ES-I3 (cell line): ENCODE data around the gene ABCB6.

Experiments used
- H3K36me3 ChIP-seq: 2 replicates; pipeline ENCODE4 v1.6.1; 2013; ENCODE audit warnings: mild to moderate bottlenecking, low read length, control low read depth, moderate library complexity; ENCODE audit not compliant: insufficient read depth
- H3K4me1 ChIP-seq: 2 replicates; pipeline ENCODE4 v1.6.1; 2013; ENCODE audit warnings: mild to moderate bottlenecking, control low read depth, low read length; ENCODE audit not compliant: insufficient read depth
- H3K9ac ChIP-seq: 2 replicates; pipeline ENCODE4 v1.6.1; 2013; ENCODE audit warnings: low read depth, mild to moderate bottlenecking, low read length, moderate library complexity
- H3K9me3 ChIP-seq: 2 replicates; pipeline ENCODE4 v1.6.1; 2013; ENCODE audit warnings: mild to moderate bottlenecking, low read length, moderate library complexity; ENCODE audit not compliant: control insufficient read depth, insufficient read depth

The ABCB6 gene

DNA sequence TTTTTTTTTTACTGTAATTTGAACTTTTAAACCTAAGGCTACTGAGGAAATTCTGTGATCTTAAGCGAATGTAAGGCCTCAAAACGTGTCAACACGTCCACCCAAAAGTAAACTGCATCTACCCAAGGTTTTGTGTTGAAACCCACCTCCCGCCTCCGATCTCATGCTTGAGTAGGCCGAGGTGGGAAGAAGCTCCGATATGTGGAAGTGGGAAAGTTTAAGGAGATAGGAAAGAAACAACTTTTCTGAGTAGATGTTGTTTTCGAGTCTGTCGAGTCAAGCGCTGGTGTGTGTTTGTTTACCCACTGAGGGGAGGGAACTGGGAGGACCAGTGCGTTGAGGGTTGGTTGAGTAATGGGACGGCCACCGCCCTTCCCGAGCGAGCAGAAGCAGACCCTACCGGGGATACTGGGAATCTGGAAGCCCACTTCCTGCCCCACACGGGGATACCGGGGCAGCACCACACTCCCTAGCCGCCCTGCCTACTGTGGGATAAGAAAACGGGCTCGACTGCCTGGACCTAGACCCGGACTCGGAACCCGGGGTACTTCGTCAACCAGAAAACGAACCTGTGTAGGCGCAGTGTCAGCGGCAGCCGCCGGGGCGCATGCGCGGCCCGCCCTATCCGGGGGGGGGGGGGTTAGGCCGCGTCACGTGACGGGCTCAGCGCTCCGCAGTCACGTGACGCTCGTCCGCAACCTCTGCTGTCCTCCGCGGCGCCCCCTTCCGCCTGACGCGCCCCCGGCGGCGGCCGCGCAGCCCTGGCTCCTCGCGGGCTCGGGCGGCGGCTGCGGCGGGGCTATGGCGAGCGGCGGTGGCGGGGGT, 41.0 kb downstream of the ABCB6 start, which contains the start of gene RETREG2:
Gene RETREG2 (plus strand): TSS at position 724 of the 825 bp plus-strand sequence. CDS start 78 bp downstream, at position 802.
- no peaks in the 10 kb centered on the region for H3K36me3 ChIP-seq
- H3K4me1 ChIP-seq = peaks cover 5% of the 10 kb centered on the region; the same call in 1 of the 2 replicates
- no peaks in the 10 kb centered on the region for H3K9me3 ChIP-seq
- peak within 1 kb of the TSS; percentile 94 for H3K9ac ChIP-seq

DNA sequence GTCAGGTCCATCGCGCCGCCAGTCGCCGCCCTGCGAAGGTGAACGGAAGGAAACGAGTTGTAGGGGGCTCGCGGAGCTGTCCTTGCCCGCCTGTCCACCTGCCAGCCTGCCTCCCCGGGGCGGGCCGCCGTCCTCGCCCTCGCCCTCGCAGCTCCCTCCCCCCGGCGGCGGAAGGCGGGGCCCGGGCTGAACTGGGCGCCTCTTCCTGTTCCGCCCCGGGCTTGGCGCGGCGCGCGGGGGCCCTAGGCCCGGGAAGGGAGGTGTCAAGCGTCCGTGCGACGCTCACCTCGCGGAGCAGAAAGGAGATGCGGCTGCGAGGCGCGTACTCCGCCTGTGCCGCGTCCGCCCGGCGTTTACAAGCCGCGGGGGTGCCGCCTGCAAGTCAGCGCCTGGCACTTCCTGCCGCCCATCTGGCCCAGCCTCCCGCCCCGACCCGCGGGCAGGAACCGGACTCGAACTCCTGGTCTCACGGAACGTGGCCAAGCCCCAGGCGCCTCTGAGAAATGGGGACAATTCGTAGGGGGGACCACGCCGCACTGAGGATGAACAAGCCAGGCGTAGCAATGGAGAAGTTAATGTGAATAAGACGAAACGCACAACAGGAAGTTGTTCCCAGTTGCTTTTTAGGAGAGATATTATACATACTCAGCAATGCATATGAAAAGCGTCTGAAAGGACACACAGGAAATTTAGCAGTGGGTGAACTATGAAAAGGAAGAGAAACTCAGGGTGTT, 41.8 kb downstream of the ABCB6 start, which contains the start of gene CNPPD1:
Gene CNPPD1 (minus strand): TSS at position 108 of the 734 bp plus-strand sequence. CDS start 97 bp downstream, at position 11.
- peaks cover 5% of the 10 kb centered on the region; the same call in 1 of the 2 replicates for H3K4me1 ChIP-seq
- H3K9me3 ChIP-seq = no peaks in the 10 kb centered on the region
- H3K9ac ChIP-seq = peak within 1 kb of the TSS; percentile 94
- H3K36me3 ChIP-seq = no peaks in the 10 kb centered on the region

DNA sequence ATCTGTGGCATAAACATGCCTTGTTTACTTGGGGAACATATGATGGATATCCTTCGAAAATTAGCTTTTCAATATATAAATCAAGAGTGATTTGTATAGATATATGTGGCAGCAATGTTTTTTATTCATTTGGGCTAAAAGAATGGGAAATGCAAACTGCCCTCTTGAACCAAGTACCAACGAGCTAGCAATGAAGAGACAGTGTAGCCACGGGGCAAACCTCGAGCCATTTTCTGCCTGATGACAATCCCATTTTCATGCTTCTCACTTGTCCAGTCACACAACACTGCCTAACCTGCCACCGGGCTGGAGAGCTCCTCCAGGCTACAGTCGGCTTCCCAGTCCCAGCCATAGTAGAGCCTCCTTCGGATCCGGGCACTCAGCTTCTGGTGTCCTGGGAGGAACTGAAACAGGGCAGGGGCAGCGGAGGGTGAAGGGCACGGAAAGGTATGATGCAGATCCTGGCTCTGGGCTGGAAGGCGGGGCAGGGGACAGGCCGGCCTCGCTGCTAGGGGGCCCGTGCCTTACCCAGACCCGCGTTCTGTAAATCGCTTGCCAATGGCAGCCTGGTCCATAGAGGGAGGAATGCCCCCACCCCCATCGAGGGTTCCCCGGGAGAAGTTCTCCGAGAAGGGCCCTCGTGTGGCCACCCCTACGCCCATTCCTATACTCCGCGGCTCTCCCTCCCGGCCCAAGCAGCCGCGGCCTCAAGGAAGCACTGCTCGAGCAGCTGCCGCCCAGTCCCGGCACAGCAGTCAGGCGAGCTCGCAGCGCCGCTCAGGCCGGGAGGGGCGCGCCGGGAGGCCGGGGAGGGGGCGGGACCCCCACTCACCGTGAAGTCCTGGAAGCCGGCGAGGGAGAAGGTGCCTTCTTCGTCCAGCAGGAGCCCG, 42.6 kb downstream of the ABCB6 start:
- Histone ChIP-seq H3K9me3 (no peaks in the 10 kb centered on the region), H3K4me1 (peaks cover 10% of the 10 kb centered on the region; the same call in 1 of the 2 replicates), H3K36me3 (no peaks in the 10 kb centered on the region), H3K9ac (peak overlapping the region; percentile 94)

DNA sequence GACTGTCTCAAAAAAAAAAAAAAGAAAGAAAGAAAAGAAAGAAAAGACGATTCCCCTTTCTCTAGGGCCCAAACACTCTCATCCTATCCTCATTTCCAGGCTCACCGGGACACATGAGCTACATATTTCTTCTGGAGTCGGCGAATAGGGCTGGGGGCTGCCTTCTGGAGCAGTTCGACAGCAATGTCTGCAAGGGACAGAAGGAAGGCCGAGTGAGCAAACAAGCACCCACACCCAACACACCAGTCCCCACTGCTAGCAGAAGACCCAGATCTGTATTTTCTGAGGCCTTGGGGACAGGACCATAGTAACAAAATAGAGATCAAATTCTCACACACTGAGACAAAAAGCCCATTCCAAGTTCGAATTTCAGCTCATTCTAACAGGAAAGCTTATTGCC, 43.3 kb downstream of the ABCB6 start:
- Histone ChIP-seq H3K4me1 (peaks cover 10% of the 10 kb centered on the region; the same call in 1 of the 2 replicates), H3K36me3 (no peaks in the 10 kb centered on the region), H3K9me3 (no peaks in the 10 kb centered on the region), H3K9ac (0 out of 2 replicates have a peak overlapping the region, but pooled peaks have one; percentile 94)

DNA sequence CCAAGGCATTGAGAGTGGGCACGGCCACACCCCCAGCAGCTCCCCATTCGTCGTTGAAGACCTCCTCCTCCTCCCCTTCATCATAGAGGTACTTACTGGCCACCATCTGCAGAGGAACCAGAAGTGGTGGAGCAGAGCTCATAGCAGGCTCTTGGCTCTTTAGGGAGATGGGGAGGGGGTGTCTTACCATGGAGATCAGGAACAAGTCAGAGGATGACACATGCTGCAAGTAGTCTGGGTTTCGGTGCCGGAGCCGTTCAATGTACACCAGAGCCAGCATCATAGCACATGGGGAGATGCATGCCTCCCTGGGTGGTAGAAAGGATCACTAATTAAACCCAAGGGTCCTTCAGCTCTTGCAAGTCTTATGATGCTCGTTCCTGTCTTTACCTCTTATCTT, 44.0 kb downstream of the ABCB6 start:
- Histone ChIP-seq H3K36me3 (no peaks in the 10 kb centered on the region), H3K9me3 (no peaks in the 10 kb centered on the region), H3K4me1 (peaks cover 10% of the 10 kb centered on the region; the same call in 1 of the 2 replicates), H3K9ac (no peak overlapping the region)

DNA sequence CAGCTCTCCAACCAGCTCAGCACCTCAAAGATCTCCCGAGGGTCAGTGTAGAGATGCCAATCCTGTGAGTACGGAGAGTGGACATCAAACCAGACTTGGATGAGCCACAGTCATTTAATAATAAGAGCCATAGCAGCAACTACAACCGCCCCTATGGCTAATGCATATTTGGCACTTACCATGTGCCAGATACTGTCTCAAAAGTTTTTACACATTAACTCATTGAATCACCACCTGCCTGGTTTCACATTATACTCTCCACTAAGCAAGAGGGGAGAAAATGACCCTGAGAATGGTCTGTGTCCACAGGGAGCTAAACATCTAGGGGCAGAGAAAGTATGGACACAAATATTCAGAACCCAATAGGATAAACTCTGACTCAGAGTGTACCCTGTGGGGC, 44.6 kb downstream of the ABCB6 start:
- no peaks in the 10 kb centered on the region for H3K36me3 ChIP-seq
- H3K4me1 ChIP-seq = peaks cover 10% of the 10 kb centered on the region; the same call in 1 of the 2 replicates
- H3K9ac ChIP-seq = no peak overlapping the region
- H3K9me3 ChIP-seq = no peaks in the 10 kb centered on the region

DNA sequence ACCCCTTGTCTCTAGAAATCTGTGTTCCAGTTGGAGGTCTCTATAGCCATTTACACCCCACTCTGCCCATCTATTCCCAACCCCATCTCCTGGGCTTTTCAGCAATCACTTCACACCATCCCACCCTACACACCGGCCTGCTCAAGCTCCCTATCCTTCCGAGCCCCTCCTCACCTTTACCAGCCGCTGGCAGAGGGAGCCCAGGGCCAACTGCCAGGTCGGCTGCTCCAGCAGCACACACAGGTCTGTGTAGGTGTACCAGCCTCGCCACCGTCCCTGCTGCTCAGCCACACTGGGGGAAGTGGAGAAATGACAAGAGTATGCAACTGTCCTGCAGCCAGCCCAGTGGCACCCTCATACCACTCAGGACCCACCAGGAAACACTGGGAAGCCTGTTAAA, 45.6 kb downstream of the ABCB6 start:
- Histone ChIP-seq H3K4me1 (peaks cover 10% of the 10 kb centered on the region; the same call in 1 of the 2 replicates), H3K9ac (no peak overlapping the region), H3K36me3 (no peaks in the 10 kb centered on the region), H3K9me3 (no peaks in the 10 kb centered on the region)

DNA sequence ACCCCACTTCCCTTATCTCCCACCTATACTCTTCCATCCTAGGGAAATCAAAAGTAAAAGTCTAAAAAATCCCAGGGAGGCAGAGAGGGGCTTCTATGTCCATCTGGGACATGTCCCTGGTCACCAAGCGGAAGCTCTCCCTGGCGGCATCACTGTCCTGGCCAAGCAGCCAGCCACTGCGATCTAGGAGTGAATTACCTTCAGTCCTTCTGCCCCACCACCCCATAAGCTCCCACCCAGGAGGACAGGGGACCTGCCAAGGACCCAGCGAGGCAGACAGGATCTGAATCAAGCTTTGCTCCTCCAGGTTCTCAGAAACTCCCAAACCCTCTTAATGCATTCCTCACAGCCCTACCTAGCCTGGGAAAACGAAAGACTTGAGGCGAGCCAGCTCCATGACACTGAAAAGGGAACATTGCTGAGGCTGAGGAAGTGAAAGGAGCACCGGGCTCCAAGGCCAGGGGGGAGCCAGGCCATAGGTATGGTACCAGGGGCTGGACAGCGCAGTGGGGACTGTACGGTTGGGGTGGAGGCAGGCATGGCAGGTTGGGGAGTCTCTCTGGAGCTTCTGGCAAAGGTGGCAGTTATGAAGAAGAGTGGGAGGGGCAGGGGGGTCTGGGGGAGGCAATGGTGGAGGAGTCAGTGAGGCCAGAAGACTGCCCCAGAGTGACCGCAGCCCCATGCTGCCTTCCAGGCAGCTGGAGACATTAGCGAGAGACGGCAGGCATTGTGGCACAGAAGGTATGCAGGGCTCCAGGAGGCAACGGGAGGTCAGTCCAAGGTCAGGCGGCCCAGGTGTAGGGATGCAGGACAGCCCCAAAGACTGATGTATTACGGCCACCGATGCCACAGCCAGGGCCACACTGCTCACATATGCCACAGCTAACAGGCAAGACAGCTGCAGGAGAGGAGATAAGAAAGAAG, 46.3 kb downstream of the ABCB6 start:
- Histone ChIP-seq H3K9me3 (no peaks in the 10 kb centered on the region), H3K9ac (no peak overlapping the region), H3K4me1 (peaks cover 10% of the 10 kb centered on the region; the same call in 1 of the 2 replicates), H3K36me3 (no peaks in the 10 kb centered on the region)

DNA sequence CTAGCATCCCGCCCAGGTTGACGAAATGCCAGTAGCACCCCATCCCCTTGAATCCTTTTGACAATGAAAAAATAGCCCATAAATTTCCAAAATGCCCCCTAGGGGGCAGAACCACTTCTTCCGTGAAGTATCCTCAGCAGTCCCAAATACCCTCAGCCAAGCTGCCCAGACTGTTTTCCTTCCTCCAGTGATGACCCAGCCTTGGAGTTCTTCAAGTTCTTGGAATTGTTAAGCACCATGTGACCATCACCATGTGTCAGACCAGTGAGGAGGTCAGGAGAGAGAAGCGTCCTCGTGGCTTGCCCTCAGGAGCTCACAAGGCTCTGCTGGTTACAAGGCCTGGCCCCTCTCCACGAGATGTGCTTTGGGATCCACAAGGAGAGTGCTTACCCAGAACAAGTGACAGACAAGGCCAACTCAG, 47.5 kb downstream of the ABCB6 start:
- no peak overlapping the region for H3K9ac ChIP-seq
- H3K4me1 ChIP-seq = peaks cover 10% of the 10 kb centered on the region; the same call in 1 of the 2 replicates
- no peaks in the 10 kb centered on the region for H3K36me3 ChIP-seq
- no peaks in the 10 kb centered on the region for H3K9me3 ChIP-seq

DNA sequence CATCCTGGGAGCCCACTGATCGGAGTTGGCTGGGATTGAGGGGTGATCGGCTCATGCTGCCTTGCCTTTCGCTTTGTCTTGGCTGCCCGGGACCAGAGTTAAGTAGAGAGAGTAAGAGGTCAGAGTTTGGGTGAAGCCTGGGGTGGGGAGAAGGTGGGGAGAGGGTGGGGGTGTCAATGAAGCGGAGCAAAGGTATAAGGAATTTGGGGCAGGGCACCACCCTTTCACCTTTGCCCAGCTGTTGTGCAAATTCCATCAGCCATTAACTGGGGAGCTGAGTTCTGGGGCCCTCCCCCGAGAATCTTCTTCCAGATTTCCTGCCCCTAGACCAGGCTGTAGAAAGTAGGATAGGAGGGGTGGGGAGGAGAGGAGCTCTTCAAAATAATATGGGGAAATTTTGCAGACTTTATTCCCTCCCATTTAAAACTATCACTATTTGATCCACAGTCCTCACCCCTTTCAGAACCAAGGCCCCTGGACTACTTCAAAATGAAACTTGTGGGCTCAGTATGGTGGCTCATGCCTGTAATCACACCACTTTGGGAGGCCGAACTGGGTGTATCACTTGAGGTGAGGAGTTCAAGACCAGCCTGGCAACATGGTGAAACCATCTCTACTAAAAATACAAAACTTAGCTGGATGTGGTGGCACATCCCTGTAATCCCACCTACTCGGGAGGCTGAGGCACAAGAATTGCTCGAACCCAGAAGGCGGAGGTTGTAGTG, 48.7 kb downstream of the ABCB6 start, which contains the start of gene SLC23A3:
Gene SLC23A3 (minus strand): TSS at position 100 of the 725 bp plus-strand sequence. CDS start 45 bp downstream, at position 55.
- no peak within 1 kb of the TSS for H3K9ac ChIP-seq
- H3K4me1 ChIP-seq = peaks cover 4% of the 10 kb centered on the region; the same call in 1 of the 2 replicates
- no peaks in the 10 kb centered on the region for H3K36me3 ChIP-seq

DNA sequence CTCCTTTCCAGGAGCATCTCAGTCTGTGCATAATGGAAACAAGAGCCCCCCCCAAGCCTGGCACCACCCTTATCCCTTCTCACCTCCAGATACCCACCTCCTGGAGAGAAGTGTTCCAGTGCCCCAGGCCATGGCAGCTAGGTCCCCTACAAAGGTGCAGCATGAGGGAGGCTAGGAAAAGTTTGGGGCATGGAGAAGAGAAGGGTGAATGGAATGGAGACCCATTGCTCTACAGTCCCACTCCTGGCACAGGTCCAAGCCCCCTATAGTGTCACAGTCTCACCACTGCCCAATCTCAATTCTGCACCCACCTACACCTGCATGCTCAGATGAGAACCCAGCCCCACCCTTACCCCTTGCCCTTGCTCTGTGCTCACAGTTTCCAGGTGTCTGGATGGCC, 49.8 kb downstream of the ABCB6 start:
- Histone ChIP-seq H3K36me3 (no peaks in the 10 kb centered on the region), H3K9ac (no peak overlapping the region), H3K9me3 (no peaks in the 10 kb centered on the region), H3K4me1 (peaks cover 4% of the 10 kb centered on the region; the same call in 1 of the 2 replicates)

More for the DNA sequence above, 48.7 kb downstream of the ABCB6 start, which contains the start of gene SLC23A3:
- H3K9me3 ChIP-seq = no peaks in the 10 kb centered on the region

DNA sequence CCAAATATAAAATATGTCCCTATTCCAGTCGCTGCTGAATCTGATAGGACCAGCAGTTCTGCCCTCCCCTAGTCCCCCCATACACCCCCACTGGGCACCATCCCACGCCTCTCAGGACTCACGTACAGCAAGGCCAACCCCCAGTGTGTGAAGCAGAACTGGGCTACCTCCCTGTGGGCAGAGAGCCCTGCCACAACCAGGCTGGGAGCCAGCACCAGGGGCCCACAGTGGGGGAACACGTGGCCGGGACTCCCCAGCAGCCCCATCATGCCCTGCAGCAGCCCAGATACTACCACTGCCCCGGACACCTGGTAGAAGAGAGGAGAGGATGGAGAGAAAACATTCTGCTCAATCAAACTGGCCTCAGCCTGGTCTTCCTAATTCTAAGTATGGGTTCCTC, 50.2 kb downstream of the ABCB6 start:
- H3K36me3 ChIP-seq = no peaks in the 10 kb centered on the region
- no peak overlapping the region for H3K9ac ChIP-seq
- H3K4me1 ChIP-seq = peaks cover 4% of the 10 kb centered on the region; the same call in 1 of the 2 replicates
- H3K9me3 ChIP-seq = no peaks in the 10 kb centered on the region
